SKM-1 treated with dmso at 0.1 percent for 144 hours (cell line): ENCODE measurements around the gene LENEP.

Source experiments
- DNase-seq: peaks from one replicate; lab custom pipeline; 2025; ENCODE audit not compliant: unreplicated experiment; lab: John Stamatoyannopoulos, UW

Gene LENEP

GRCh38 chr1:155009742-155010141 lies 16.4 kb downstream of the LENEP start:
- no peak for DNase-seq

DNA sequence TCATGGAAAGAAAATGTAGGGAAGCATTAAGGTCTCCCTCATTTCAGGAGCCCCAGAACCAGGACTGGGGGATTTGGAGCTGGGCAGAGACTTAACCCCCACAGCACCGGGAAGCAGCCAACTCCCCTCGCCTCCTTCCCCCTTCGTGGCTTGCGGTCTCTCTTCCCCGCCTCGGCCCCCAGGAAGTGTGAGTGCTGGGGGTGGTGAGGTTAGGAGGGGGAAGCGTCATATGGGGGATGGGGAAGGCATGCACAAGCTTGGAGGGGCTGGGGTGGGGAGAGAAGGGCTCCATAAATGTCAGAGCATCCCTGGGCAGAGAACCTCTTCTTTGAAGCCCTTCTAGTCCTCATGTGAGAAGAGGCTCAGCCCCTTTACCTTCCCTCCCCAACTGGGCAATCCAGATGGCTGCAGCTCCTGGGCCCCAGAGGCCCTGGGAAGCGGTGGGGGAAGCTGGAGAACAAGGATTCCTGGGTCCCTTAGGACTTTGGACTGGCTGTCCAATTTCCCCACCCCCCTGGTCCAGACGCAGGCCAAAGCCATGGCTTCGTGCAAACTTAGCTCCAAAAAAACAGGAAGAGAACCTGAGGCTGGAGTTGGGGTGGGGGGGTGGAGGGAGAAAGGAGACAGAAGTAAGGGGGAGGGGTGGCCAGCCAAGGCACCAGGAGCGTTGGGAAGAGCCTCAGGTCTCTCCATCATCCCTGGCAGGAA lies 17.0 kb downstream of the LENEP start:
- peak; percentile 73 for DNase-seq

GRCh38 chr1:155011004-155011416 lies 17.6 kb downstream of the LENEP start:
- no peak for DNase-seq

- no peak for DNase-seq
These were observed 18.1 kb downstream of the LENEP start for GRCh38 chr1:155011437-155012025.

DNA sequence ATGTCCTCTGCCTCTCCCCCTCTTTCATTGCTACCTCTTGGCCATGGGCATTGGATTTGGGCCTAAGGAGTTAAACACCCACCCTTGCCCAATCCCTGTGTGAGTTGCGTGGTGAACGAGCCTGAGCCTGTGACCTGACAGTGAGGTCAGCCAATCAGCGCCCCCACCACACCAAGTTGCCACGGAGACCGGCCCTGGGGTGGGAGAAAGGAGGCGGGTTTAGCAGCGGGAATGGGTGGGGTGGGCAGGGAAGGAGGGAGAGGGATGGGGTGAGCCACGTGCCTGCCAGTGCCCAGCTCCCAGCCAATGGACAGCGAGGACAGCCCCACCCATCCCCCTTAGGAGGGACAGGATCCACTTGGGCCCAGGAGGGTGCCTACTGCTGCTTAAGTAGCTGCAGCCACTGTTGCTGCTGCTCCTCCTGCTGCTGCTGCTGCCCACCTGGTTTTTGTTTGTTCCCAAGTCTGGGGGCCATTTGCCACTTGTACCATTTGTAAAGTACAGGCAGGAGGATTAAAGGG lies 18.7 kb downstream of the LENEP start:
- peak; percentile 40 for DNase-seq

DNA sequence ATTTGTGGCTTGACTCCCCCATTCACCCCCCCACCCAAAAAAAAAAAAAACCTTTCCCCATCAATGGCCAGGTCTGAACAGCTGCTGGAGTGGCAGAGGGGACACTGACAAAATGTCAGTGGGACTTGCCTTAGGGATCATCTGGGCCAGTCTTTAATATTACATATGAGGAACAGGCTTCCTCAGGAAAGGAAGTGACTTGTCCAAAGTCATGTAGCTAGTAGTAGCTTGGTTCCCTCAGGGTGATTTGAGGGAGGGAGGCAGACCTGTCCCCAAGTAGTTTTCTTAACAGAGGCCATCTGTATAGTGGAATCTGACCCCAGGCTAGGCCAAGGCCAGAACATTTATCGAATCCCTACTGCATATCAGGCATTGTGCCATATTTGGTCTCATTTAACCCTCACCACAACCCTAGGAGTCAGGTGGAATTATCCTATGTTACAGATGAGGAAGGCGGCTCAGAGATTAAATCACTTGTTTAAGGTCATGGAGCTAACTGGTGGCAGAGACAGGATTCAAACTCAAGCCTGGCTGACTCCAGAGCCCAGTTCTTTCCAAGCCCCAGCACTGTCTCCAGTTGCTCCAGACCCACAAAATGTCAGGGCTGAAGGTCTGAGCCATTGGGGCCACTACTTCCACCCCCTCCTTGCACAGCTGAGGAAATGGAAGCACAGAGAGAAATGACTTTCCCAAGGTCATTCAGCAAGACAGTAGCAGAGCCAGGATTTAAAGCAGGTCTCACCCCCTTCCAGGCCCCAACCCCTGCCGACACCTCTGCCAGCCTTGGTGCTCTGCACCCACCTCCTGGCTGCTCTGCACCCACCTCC lies 19.6 kb downstream of the LENEP start:
- DNase-seq = peak; percentile 59

- no peak for DNase-seq
These were observed 20.2 kb downstream of the LENEP start for GRCh38 chr1:155013632-155014031.

- no peak for DNase-seq
These were observed 21.5 kb downstream of the LENEP start for GRCh38 chr1:155014709-155015508.

GRCh38 chr1:155015527-155016230 lies 22.3 kb downstream of the LENEP start:
- DNase-seq = no peak

- DNase-seq = no peak
These were observed 22.9 kb downstream of the LENEP start for GRCh38 chr1:155016231-155016831.

- peak; percentile 85 for DNase-seq
These were observed 23.9 kb downstream of the LENEP start for GRCh38 chr1:155017041-155017945.

- DNase-seq = no peak
These were observed 24.5 kb downstream of the LENEP start for GRCh38 chr1:155017946-155018316.

DNA sequence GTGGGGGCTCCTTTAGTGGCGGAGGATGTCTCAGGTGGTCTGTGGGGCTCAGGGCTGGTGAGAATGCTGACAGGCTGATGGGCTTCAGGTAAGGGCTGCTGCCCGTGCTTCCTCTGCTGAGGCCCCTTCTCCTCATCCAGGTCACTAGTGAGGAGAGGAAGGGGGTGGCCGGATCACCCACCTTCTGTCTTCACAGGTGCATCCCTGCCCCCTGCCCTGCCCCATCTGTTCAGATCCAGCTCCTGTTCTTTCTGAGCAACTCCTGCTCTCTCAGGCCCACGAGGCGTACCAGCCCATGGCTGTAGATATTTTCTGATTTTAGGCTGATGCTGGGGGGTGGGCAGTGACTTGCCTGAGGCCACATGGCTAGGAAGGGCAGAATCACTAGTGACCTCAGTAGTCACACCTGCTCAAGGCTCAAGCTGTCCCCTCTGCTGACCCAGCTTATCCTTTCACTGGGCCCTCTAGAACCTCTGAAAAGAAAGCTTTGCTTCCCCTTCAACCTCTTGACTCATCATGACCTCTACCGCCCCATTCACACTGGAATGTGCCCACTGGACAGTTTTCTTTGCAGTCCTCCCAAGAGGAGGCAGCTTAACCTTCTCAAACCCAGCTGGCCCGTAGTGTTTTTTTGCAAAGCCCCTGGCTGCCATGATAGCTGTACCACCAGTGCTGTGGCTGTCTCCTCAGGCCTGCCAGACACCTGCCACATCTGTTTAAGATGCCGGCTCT lies 25.4 kb downstream of the LENEP start:
- no peak for DNase-seq

DNA sequence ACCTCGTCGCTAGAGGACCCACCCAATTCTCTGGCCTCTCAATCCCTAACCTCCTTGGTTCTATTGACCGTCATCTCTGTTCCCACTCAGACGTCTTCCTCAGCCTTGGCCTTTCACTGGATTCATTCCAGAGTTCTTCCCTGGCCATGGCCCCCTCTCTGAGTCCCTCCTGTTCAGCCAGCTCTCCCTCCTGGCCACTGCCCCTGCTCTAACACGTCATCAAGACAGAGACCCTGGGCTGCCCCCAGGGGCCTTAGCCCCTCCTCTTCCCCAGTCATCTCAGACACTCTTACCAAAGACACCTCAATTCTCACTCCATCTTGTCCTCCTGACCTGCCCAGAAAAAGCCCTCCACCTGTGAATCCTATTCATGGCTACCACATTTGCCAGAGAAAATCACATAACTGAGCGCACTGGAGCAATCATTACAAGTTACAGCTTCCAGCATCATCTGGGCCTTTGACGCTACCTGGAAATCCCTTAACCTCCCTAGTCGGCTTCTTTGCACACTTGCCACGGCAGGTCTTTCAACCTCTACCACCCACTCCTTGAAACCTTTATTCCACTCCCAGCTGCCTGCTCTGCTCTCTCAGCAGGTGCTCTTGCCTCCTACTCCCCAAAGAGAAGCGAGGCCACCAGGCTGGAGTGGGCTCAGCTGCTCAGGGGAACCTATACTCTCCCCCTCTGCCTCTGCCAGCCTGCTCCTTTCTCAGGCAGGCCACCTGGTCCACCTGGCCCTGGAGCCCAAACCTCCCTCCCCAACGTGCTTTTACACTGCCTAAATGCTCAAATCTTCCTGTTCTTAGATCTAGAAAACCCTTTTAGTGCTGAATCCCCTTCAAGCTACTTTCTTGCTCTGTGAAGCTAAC lies 26.2 kb downstream of the LENEP start:
- no peak for DNase-seq

DNA sequence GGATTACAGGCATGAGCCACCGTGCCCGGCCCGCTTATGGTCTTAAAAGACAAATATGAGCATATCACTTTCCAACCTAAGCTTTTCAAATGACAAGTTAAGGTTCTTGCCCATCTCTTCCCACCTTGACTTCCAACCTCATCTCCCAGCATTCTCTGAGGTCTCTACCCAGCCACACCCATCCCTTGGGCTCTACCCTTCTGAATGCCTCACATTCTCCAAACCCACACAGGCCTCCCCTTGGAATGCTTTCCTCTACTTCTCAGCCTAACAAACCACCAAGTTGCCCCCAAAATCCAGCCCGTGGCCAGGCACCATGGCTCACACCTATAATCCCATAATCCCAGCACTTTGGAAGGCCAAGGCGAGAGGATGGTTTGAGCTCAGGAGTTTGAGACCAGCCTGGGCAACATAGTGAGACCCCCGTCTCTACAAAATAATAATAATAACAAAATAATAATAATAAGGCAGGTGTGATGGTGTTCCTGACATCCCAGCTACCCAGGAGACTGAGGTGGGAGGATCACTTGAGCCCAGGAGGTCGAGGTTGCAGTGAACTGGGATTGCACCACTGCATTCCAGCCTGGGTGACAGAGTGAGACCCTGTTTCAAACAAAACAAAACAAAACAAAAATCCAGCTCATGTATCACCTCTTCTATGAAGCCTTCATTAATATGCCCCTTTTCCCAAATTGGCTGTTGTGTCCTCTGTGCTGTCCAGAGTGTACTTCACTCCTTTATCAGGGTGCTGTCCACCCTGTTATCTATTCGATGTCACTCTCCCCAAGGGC lies 28.9 kb downstream of the LENEP start:
- DNase-seq = no peak

GRCh38 chr1:155022927-155023236 lies 29.5 kb downstream of the LENEP start:
- DNase-seq = peak; percentile 29

DNA sequence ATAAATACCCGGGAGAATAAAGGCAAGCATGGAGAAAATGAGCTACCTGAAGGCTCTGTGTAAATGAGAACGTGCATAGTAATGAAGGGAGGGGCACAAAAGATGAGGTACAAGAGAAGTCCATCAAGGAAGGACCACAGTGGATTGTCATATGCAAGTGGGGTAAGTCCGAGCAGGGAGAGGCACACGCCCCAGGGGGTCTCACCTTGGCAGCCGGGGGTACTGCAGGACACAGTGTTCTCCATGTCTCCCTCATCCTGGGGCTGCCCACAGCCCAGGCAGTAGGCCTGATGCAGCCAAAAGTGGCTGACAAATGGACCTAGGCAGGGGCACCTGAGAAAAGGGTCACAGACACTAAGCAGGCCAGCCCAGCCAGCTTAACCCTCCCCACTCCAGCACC lies 30.2 kb downstream of the LENEP start:
- DNase-seq = no peak
